GM13976 (cell line): Measurements from ENCODE around the gene WWOX.

Experiments used
- DNase-seq: peaks from one replicate; pipeline ENCODE4 v3.0.0; 2012; ENCODE audit warnings: low spot score
- CTCF ChIP-seq: IDR thresholded peaks from 2 replicates; pipeline ENCODE4 v1.5.1; 2012; ENCODE audit warnings: borderline replicate concordance, mild to moderate bottlenecking; ENCODE audit not compliant: insufficient read depth; ENCODE audit errors: extremely low read depth, missing control alignments, control extremely low read depth
- in situ Hi-C: fragments of 300-500 bp; cut with MboI; formaldehyde crosslinking; loops from one replicate; pipeline ENCODE4 v1.12.0; 2022; ENCODE audit warnings: low sequenced_read_pairs, mixed read lengths, inconsistent platforms; ENCODE audit not compliant: unreplicated experiment

The WWOX gene

GRCh38 chr16:78623796-78624195, 524.3 kb downstream of the WWOX start:
- no peak for TF ChIP-seq CTCF
- no peak for DNase-seq
- in situ Hi-C loops = no loop called here

- no peak for TF ChIP-seq CTCF
- in situ Hi-C loops = no loop called here
Observed at GRCh38 chr16:78624366-78624765, 524.9 kb downstream of the WWOX start.

GRCh38 chr16:78628461-78629045, 529.1 kb downstream of the WWOX start:
- no peak for TF ChIP-seq CTCF
- in situ Hi-C loops = no loop called here

More at GRCh38 chr16:78624366-78624765, 524.9 kb downstream of the WWOX start:
- DNase-seq = no peak

GRCh38 chr16:78629173-78629572, 529.7 kb downstream of the WWOX start:
- in situ Hi-C loops = no loop called here
- DNase-seq = no peak
- no peak for TF ChIP-seq CTCF

More at GRCh38 chr16:78628461-78629045, 529.1 kb downstream of the WWOX start:
- DNase-seq = no peak

- DNase-seq = no peak
- TF ChIP-seq CTCF = no peak
- in situ Hi-C loops = no loop called here
Observed at GRCh38 chr16:78630102-78630501, 530.6 kb downstream of the WWOX start.

GRCh38 chr16:78633551-78633950, 534.1 kb downstream of the WWOX start:
- no peak for DNase-seq
- no peak for TF ChIP-seq CTCF
- in situ Hi-C loops = no loop called here
